Smooth muscle cell (in vitro differentiated cells): ENCODE results near the gene DCAF15. TPM values are rescaled to one million over a fixed set of nuclear protein-coding genes. Genes with fewer than 3 reads are reported as not detected.

ENCODE experiments used
- DNase-seq: peaks from one replicate; lab custom pipeline; 2025; ENCODE audit not compliant: unreplicated experiment; lab: John Stamatoyannopoulos, UW
- H2AFZ ChIP-seq: fragments of 200-600 bp; sonication (generic); 2 replicates; pipeline ENCODE4 v1.6.0; 2016; ENCODE audit warnings: antibody characterized with exemption, low read depth, mild to moderate bottlenecking
- H3F3A ChIP-seq: fragments of 200-600 bp; sonication (generic); 2 replicates; pipeline ENCODE4 v1.6.0; 2017; ENCODE audit warnings: antibody characterized with exemption, low read depth
- H3K27ac ChIP-seq: fragments of 200-600 bp; sonication (generic); 2 replicates; pipeline ENCODE4 v1.5.1; 2016; ENCODE audit warnings: low read depth, mild to moderate bottlenecking
- H3K27me3 ChIP-seq: fragments of 200-600 bp; sonication (generic); 2 replicates; pipeline ENCODE4 v1.6.1; 2016; ENCODE audit warnings: low read depth, mild to moderate bottlenecking
- H3K36me3 ChIP-seq: fragments of 200-600 bp; sonication (generic); 2 replicates; pipeline ENCODE4 v1.5.1; 2016; ENCODE audit warnings: low read depth
- H3K4me1 ChIP-seq: fragments of 200-600 bp; sonication (generic); 2 replicates; pipeline ENCODE4 v1.5.1; 2016; ENCODE audit warnings: low read depth
- H3K4me2 ChIP-seq: fragments of 200-600 bp; sonication (generic); 2 replicates; pipeline ENCODE4 v1.6.0; 2016; ENCODE audit warnings: mild to moderate bottlenecking
- H3K4me3 ChIP-seq: fragments of 200-600 bp; sonication (generic); 2 replicates; pipeline ENCODE4 v1.5.1; 2016; ENCODE audit warnings: mild to moderate bottlenecking
- H3K79me2 ChIP-seq: fragments of 200-600 bp; sonication (generic); 2 replicates; pipeline ENCODE4 v1.6.0; 2016; ENCODE audit warnings: low read depth, mild to moderate bottlenecking
- H3K9ac ChIP-seq: fragments of 200-600 bp; sonication (generic); 2 replicates; pipeline ENCODE4 v1.6.0; 2016; ENCODE audit warnings: low read depth
- H3K9me3 ChIP-seq: fragments of 200-600 bp; sonication (generic); replicated peaks from 2 replicates; pipeline ENCODE4 v1.5.1; 2016; ENCODE audit warnings: low read depth
- H4K20me1 ChIP-seq: fragments of 200-600 bp; sonication (generic); 2 replicates; pipeline ENCODE4 v1.6.0; 2016; ENCODE audit warnings: low read depth
- WGBS: methylation state at CpG from one replicate; pipeline ENCODE4 v1.1.7; 2016; ENCODE audit warnings: low lambda C conversion rate; 5-methylcytosine and 5-hydroxymethylcytosine counted together
- polyA plus RNA-seq: library from polyadenylated mRNA; unstranded; fragments of >200 nt; fragmentation: Nextera tagmentation; extraction: Ambion mirVana; gene quantifications from 2 replicates; pipeline ENCODE4 v1.2.1, GENCODE V29; 2016
- total RNA-seq: library from RNA; depleted of rRNA; stranded (reverse); fragments of >200 nt; gene quantifications from 2 replicates; pipeline ENCODE4 v1.2.3, GENCODE V29; 2014
- TF ChIP-seq, protein P1 (sequence below): fragments of 200-600 bp; sonication (generic); IDR thresholded peaks from 2 replicates; pipeline ENCODE4 v1.5.1; 2017; ENCODE audit warnings: borderline replicate concordance, mild to moderate bottlenecking, antibody characterized with exemption; ENCODE audit not compliant: insufficient read depth, poor library complexity, severe bottlenecking

DCAF15 gene
- total and polyA plus RNA-seq, 2 experiments from 2014 or later: 12.4 to 27.0 TPM

- H3K4me3 ChIP-seq: peak overlapping the region; percentile 95
- H3K36me3 ChIP-seq: no peaks in the 10 kb centered on the region
- H3K9ac ChIP-seq: peak overlapping the region; percentile 66
- peak overlapping the region; percentile 98 for H3K4me2 ChIP-seq
- DNase-seq: no peak
- TF ChIP-seq, protein P1, sequence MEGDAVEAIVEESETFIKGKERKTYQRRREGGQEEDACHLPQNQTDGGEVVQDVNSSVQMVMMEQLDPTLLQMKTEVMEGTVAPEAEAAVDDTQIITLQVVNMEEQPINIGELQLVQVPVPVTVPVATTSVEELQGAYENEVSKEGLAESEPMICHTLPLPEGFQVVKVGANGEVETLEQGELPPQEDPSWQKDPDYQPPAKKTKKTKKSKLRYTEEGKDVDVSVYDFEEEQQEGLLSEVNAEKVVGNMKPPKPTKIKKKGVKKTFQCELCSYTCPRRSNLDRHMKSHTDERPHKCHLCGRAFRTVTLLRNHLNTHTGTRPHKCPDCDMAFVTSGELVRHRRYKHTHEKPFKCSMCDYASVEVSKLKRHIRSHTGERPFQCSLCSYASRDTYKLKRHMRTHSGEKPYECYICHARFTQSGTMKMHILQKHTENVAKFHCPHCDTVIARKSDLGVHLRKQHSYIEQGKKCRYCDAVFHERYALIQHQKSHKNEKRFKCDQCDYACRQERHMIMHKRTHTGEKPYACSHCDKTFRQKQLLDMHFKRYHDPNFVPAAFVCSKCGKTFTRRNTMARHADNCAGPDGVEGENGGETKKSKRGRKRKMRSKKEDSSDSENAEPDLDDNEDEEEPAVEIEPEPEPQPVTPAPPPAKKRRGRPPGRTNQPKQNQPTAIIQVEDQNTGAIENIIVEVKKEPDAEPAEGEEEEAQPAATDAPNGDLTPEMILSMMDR: no peak
- no peaks in the 10 kb centered on the region for H3K27me3 ChIP-seq
- H3K4me1 ChIP-seq: peaks cover 8% of the 10 kb centered on the region
- WGBS: 13% methylated on average over 11 of the region's 13 CpGs
- no peaks in the 10 kb centered on the region for H4K20me1 ChIP-seq
- H3K27ac ChIP-seq: no peak overlapping the region
- peaks cover 3% of the 10 kb centered on the region for H3K79me2 ChIP-seq
- no peaks in the 10 kb centered on the region for H3K9me3 ChIP-seq
- no peaks in the 10 kb centered on the region for H3F3A ChIP-seq
- H2AFZ ChIP-seq: peak overlapping the region; percentile 92
Observed at GRCh38 chr19:13906521-13906904, 45.8 kb upstream of the DCAF15 start.

DNA sequence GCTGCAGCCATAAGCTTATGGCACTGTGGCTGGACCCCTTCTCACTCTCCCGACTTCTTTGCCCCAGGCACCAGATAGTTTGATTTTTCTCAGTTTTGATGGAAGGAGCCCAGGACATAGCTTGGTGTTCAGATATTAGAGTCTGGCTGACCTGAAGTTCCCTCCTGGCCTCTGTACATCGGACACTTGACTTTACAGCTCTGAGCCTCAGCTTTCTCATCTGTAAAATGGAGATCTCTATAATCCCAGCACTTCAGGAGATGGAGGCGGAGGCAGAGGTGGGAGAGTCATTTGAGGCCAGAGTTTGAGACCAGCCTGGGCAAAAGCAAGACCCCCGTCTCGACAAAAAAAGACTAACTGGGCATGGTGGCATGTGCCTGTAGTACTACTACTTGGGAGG is 45.4 kb upstream of the DCAF15 start:
- Histone ChIP-seq H4K20me1 (no peaks in the 10 kb centered on the region), H3K79me2 (peaks cover 3% of the 10 kb centered on the region), H2AFZ (peak overlapping the region; percentile 92), H3K4me1 (peaks cover 8% of the 10 kb centered on the region), H3K27ac (no peak overlapping the region), H3K9ac (peak overlapping the region; percentile 66), H3F3A (no peaks in the 10 kb centered on the region), H3K9me3 (no peaks in the 10 kb centered on the region), H3K4me3 (peak overlapping the region; percentile 95), H3K4me2 (peak overlapping the region; percentile 98), H3K36me3 (no peaks in the 10 kb centered on the region), H3K27me3 (no peaks in the 10 kb centered on the region)
- DNase-seq: no peak
- 90% methylated on average over 5 of the region's 5 CpGs for WGBS
- TF ChIP-seq, protein P1: no peak

DNA sequence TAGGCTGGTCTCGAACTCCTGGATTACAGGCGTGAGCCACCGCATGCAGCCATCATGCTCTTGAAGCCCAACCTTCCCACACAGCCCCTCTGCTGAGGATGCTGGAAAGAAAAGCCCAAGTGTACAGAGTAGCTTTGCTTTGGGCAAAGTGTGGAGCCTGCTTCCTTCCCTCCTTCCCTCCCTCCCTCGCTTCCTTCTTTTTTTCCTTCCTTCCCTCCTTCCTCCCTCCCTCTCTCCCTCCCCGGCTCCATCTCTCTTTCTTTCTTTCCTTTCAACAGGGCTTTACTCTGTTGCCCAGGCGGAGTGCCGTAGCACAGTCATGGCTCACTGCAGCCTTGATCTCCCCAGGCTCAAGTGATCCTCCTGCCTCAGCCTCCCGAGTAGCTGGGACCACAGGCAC is 43.6 kb upstream of the DCAF15 start:
- Histone ChIP-seq H3F3A (no peaks in the 10 kb centered on the region), H3K27me3 (no peaks in the 10 kb centered on the region), H4K20me1 (no peaks in the 10 kb centered on the region), H3K27ac (no peak overlapping the region), H3K9ac (no peak overlapping the region), H3K9me3 (no peaks in the 10 kb centered on the region), H3K4me2 (no peak overlapping the region), H3K79me2 (peaks cover 3% of the 10 kb centered on the region), H3K4me3 (no peak overlapping the region), H3K36me3 (no peaks in the 10 kb centered on the region), H3K4me1 (peaks cover 8% of the 10 kb centered on the region), H2AFZ (no peak overlapping the region)
- WGBS: 97% methylated on average over 6 of the region's 8 CpGs
- no peak for DNase-seq
- TF ChIP-seq, protein P1: no peak

DNA sequence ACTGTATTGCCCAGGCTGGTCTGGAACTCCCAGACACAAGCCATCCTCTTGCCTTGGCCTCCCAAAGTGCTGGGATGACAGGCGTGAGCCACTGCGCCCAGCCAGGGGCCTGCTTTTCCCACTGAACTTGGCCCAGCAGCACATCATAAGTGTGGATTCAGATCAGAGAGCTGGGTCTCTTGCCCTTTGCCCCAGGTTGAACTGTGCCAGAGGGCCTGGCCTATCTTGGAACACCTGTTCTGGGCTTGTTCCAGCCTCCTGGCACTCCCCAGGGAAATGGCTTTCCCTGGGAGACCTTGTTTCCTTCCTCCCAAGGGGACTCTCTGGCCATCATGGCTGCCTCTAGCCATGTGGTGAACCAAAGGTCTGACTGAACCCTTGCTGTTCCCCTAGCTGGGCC is 42.9 kb upstream of the DCAF15 start:
- WGBS: 100% methylated on average over 2 of the region's 2 CpGs
- Histone ChIP-seq H2AFZ (no peak overlapping the region), H3K9me3 (no peaks in the 10 kb centered on the region)

More for the DNA sequence above, 42.9 kb upstream of the DCAF15 start:
- Histone ChIP-seq H3K27me3 (no peaks in the 10 kb centered on the region), H3K4me3 (no peak overlapping the region), H3K9ac (no peak overlapping the region), H4K20me1 (no peaks in the 10 kb centered on the region), H3K36me3 (no peaks in the 10 kb centered on the region), H3K27ac (no peak overlapping the region), H3K4me1 (peaks cover 8% of the 10 kb centered on the region), H3F3A (no peaks in the 10 kb centered on the region), H3K79me2 (peaks cover 3% of the 10 kb centered on the region), H3K4me2 (no peak overlapping the region)
- TF ChIP-seq, protein P1: no peak
- DNase-seq: no peak
